ENCODE data around the gene NAA15. TPM values are rescaled to one million over a fixed set of nuclear protein-coding genes. Genes with fewer than 3 reads are reported as not detected.

The NAA15 gene
- total RNA-seq, 6 experiments from 2014 or later, result 63.0 to 72.0 (median 69.6) TPM

DNA sequence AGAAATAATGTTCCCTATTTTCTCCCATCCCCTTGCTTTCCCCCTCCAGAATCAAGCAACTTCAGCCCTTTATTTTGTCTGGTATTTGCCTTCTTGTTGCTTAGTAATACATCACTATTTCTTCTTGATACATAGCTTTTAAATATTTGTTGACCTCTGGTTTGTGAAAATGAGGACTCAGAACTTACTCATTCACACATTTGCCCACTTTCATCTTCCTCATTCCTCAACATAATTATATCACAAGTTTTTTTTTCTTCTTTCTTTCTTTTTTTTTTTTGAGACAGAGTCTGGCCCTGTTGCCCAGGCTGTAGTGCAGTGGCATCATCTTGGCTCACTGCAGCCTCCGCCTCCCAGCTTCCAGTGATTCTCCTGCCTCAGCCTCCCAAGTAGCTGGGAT, 29.9 kb downstream of the NAA15 start:
- Mint-ChIP-seq H3K36me3 (ENCODE audit: low read depth) (peaks cover 17% of the 10 kb centered on the region), H3K27ac (peak overlapping the region; percentile 25; the same call in 1 of the 2 replicates), H3K9me3 (peaks cover 4% of the 10 kb centered on the region; the same call in 1 of the 2 replicates), H3K4me3 (no peak overlapping the region), H3K27me3 (ENCODE audit: insufficient read depth) (no peaks in the 10 kb centered on the region), H3K4me1 (ENCODE audit: low read depth) (peaks cover 20% of the 10 kb centered on the region)
- TF ChIP-seq, protein P1, sequence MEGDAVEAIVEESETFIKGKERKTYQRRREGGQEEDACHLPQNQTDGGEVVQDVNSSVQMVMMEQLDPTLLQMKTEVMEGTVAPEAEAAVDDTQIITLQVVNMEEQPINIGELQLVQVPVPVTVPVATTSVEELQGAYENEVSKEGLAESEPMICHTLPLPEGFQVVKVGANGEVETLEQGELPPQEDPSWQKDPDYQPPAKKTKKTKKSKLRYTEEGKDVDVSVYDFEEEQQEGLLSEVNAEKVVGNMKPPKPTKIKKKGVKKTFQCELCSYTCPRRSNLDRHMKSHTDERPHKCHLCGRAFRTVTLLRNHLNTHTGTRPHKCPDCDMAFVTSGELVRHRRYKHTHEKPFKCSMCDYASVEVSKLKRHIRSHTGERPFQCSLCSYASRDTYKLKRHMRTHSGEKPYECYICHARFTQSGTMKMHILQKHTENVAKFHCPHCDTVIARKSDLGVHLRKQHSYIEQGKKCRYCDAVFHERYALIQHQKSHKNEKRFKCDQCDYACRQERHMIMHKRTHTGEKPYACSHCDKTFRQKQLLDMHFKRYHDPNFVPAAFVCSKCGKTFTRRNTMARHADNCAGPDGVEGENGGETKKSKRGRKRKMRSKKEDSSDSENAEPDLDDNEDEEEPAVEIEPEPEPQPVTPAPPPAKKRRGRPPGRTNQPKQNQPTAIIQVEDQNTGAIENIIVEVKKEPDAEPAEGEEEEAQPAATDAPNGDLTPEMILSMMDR (IDR thresholded peaks at IDR 0.05), result no peak
- no peak for DNase-seq

DNA sequence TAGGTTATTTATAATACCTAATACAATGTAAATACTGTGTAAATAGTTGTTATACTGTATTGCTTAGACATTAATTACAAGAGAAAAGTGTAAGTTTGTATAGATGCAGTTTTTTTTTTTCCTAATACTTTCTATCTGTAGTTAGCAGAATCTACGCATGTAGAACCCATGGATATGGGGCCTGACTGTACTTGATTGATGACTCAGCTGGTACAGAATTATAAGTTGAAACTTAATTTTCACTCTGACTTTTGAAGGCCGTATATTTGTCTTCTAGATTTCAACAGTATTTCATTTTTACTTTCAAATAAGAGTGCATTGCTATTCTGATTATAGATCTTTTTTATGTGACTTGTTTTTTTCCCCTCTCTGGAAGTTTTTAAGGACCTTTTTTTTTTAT, 31.7 kb downstream of the NAA15 start:
- Mint-ChIP-seq H3K27me3 (ENCODE audit: insufficient read depth) (no peaks in the 10 kb centered on the region), H3K27ac (no peak overlapping the region), H3K36me3 (ENCODE audit: low read depth) (peaks cover 20% of the 10 kb centered on the region), H3K9me3 (peaks cover 4% of the 10 kb centered on the region; the same call in 1 of the 2 replicates), H3K4me3 (no peak overlapping the region), H3K4me1 (ENCODE audit: low read depth) (peaks cover 20% of the 10 kb centered on the region)
- no peak for DNase-seq
- TF ChIP-seq, protein P1 (IDR thresholded peaks at IDR 0.05), result no peak

DNA sequence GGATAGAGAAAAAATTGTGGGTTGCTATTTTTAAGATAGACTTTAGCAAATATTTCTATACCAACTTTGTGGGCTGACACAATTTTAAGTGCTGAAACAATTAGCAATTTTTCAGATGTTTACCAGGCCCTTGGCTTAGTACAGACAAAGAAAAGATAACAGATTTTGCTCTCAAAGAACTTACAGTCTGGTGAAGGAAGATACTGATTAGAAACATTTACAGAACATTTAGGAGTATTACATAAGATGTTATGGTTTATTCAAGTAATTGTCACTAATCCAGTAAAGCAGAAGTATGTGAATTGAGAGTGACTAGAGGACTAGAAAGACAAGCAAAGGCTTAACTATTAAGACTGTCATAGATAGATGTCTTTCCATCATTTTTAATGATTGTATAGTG, 36.3 kb downstream of the NAA15 start:
- Mint-ChIP-seq H3K27ac (no peak overlapping the region), H3K27me3 (ENCODE audit: insufficient read depth) (no peaks in the 10 kb centered on the region), H3K36me3 (ENCODE audit: low read depth) (peaks cover 26% of the 10 kb centered on the region), H3K4me1 (ENCODE audit: low read depth) (no peaks in the 10 kb centered on the region), H3K4me3 (no peak overlapping the region), H3K9me3 (no peaks in the 10 kb centered on the region)
- no peak for DNase-seq
- TF ChIP-seq, protein P1 (IDR thresholded peaks at IDR 0.05), result no peak

DNA sequence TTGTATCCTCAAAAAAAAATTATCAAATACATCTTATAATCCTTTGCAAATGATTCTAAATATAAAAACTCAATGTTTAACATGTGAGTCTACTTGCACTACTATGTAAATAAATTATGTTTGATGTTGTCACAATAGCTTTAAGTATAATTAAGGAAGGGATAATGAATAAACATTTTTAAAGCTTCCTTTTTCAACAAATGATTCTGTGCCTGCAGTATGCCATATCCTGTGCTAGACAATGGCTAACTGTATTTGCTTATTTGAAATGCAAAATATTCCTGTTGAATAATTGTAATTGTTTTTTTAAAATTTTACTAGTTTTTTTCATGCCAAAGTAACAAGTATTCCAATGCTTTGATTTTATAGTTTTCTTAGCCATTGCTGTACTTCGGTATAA, 60.0 kb downstream of the NAA15 start:
- Mint-ChIP-seq H3K27ac (no peak overlapping the region), H3K4me3 (no peak overlapping the region), H3K9me3 (no peaks in the 10 kb centered on the region), H3K27me3 (ENCODE audit: insufficient read depth) (no peaks in the 10 kb centered on the region), H3K36me3 (ENCODE audit: low read depth) (peaks cover 32% of the 10 kb centered on the region), H3K4me1 (ENCODE audit: low read depth) (peaks cover 20% of the 10 kb centered on the region)
- DNase-seq, result no peak
- TF ChIP-seq, protein P1 (IDR thresholded peaks at IDR 0.05), result no peak

DNA sequence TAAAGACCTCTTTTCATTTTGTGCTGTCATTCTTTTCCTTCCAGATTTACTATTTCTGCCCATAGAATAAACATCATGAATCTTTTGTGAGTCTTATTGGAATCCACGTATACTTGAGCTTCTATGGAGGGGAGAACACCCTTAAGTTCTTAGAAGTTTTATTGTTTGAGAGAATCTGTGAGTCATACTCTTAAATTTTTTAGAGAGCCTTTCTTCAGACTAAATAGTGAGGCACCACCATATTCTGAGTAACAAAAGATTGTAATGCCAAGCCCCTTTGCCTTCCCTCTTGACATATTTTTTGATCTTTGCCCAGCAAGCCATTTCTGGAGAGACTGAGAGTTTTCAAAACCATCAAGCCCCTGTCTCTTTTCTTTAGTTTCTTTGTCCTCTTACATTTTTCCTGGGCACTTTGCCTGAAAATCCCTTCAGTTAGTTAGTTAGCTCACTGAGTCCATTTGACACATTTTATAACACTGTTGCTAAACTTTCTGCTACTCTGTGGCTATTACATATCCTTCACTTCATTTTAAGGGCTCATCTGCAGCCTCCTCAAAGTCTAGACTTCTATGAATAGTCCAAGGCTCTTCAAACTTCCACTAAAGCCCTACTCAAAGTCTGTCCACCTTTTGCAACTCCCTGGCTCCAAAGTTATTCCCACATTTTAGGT, 66.3 kb downstream of the NAA15 start:
- Mint-ChIP-seq H3K27me3 (ENCODE audit: insufficient read depth) (no peaks in the 10 kb centered on the region), H3K4me1 (ENCODE audit: low read depth) (peaks cover 28% of the 10 kb centered on the region), H3K36me3 (ENCODE audit: low read depth) (peaks cover 32% of the 10 kb centered on the region), H3K9me3 (no peaks in the 10 kb centered on the region), H3K4me3 (peak overlapping the region; percentile 58), H3K27ac (peak overlapping the region; percentile 76)
- TF ChIP-seq, protein P1 (IDR thresholded peaks at IDR 0.05), result no peak
- peak; percentile 55 for DNase-seq
